GM12865 (cell line): ENCODE measurements around the gene GH1.
A peak's percentile ranks its signal among the peaks of the same experiment; 100 is the strongest.
"Not testable (repeated sequence)": the region's sequence is repeated elsewhere in the genome, so short reads cannot be mapped to it uniquely, and the experiment has no call there.

Experiments used
- DNase-seq: peaks from one replicate; pipeline ENCODE4 v3.0.0; 2010; ENCODE audit warnings: low read depth
- H3K4me3 ChIP-seq: 2 replicates; pipeline ENCODE4 v1.5.1; 2011; ENCODE audit warnings: mild to moderate bottlenecking, low read depth, low read length, control low read depth
- TF ChIP-seq, protein P1 (sequence below): IDR thresholded peaks from 2 replicates; pipeline ENCODE4 v1.5.1; 2011; ENCODE audit warnings: low read length, control low read depth, low read depth, inconsistent platforms; ENCODE audit not compliant: insufficient read depth; ENCODE audit errors: missing control alignments

The GH1 gene

DNA sequence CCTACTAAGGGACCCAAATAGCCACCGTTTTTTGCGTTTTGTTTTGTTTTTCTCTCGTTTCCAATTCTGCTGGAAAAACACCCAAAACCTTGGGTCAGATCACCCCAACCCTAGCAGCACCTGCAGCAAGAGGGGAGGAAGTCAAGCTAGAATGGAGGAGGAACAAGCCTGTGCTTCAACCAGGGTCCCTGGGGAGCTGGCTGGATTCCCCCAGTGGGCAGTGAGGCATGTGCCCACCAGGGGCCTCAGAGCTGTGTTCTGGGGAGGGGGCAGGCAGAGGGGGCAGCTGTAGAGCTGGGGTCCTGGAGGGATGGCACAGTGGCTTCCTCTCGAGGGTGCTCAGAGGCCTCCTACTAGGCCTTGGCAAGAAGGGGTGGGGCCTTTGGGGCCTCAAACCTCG is 7.0 kb upstream of the GH1 start:
- TF ChIP-seq, protein P1, sequence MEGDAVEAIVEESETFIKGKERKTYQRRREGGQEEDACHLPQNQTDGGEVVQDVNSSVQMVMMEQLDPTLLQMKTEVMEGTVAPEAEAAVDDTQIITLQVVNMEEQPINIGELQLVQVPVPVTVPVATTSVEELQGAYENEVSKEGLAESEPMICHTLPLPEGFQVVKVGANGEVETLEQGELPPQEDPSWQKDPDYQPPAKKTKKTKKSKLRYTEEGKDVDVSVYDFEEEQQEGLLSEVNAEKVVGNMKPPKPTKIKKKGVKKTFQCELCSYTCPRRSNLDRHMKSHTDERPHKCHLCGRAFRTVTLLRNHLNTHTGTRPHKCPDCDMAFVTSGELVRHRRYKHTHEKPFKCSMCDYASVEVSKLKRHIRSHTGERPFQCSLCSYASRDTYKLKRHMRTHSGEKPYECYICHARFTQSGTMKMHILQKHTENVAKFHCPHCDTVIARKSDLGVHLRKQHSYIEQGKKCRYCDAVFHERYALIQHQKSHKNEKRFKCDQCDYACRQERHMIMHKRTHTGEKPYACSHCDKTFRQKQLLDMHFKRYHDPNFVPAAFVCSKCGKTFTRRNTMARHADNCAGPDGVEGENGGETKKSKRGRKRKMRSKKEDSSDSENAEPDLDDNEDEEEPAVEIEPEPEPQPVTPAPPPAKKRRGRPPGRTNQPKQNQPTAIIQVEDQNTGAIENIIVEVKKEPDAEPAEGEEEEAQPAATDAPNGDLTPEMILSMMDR = no peak
- no peak overlapping the region for H3K4me3 ChIP-seq
- no peak for DNase-seq

DNA sequence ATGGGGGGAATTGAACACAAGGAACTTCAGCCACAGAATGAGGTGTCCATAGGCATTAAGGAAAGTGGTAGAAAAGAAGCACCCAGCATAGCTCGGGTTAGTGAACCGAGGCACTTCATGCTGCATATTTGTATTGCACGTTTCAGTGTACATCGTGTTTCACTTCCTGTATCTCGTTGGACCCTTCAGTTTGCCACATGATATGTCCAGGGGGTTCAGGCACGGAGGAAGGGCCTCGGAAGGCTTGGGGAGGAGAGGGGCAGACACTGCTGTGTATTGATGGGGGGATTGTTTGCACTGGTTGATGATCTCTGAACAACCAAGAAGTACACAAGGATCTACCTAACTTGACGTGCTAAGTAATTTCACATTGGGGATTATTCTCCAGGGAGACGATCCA is 3.8 kb upstream of the GH1 start:
- not testable (repeated sequence) for H3K4me3 ChIP-seq
- DNase-seq = peak; percentile 47

DNA sequence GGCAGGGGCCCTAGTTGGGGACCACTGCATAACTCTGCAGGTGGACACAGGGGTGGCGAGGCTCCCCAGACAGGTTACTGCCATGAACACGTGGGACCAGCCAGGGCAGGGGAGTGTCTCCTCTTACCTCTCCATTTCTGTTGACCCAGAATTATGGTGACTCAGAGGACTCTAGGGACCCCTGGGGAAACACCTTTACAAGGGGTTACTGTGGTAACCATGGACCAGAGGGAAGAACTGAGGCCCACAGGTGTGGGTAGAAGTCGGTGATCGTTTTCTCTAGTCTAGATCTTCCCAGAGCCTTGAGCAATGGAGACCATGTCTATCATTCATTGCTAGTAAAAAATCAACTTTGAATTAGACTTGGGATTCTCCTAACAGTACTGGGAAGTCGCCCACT is 2.1 kb upstream of the GH1 start:
- DNase-seq = peak; percentile 35
- H3K4me3 ChIP-seq = not testable (repeated sequence)

DNA sequence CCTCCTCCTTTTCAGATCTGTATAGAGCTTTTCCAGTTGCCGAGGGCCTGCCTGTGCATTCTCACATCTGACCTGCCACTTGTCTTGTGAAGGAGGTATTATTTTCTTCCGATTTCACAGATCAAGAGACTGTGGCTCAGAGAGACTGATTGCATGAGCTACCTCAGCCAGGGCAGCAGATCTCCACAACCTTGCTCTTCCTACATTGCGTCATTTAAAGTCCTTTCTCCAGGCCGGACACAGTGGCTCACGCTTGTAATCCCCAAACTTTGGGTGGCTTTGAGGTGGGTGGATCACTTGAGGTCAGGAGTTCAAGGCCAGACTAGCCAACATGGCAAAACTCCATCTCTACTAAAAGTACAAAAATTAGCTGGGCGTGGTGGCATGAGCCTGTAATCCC is 1.4 kb upstream of the GH1 start:
- H3K4me3 ChIP-seq, DNase-seq: not testable (repeated sequence)

DNA sequence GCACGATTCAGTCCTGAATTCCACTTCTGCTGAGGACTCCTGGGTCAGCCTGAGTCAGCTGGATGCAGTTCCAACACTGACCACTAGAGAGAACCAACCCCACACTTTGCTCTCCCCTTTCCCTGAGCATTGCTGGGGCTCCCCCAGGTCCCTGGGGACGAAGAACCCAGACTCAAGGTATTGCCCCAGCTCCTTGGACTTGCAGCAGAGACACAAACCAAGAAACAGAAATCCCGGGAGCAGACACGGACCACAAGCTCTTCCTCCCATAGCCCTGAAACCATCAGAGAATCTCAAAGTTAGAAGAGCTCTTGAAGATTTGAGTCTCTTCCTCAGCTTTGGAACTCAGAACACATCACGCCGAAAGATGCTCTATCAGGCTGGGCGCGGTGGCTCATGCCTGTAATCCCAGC is 678 bp upstream of the GH1 start:
- peak; percentile 89 for DNase-seq
- no peak overlapping the region for H3K4me3 ChIP-seq
- TF ChIP-seq, protein P1 = peak; percentile 97

DNA sequence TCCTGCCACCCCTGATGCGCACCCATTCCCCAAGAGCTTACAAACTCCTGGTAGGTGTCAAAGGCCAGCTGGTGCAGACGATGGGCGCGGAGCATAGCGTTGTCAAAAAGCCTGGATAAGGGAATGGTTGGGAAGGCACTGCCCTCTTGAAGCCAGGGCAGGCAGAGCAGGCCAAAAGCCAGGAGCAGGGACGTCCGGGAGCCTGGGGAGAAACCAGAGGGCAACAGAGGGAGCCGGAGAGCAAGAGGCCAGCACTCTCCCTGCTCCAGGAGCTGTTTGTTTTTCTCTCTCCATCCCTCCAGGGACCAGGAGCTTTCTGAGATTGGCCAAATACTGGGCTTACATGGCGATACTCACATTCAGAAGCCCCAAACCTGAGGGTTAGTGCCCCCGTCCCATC is 334 bp downstream of the GH1 start:
- TF ChIP-seq, protein P1 = no peak
- no peak overlapping the region for H3K4me3 ChIP-seq
- no peak for DNase-seq

DNA sequence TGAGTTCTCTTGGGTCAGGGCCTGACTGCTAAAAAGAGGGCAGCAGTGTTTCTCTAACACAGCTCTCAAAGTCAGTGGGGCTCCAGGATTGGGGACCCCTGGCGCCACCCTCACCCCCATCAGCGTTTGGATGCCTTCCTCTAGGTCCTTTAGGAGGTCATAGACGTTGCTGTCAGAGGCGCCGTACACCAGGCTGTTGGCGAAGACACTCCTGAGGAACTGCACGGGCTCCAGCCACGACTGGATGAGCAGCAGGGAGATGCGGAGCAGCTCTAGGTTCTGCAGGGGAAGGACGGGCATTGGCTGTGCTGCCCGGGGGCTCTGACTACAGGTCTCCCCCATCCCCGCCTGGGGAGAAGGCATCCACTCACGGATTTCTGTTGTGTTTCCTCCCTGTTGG is 993 bp downstream of the GH1 start:
- no peak for DNase-seq
- TF ChIP-seq, protein P1 = no peak
- H3K4me3 ChIP-seq = no peak overlapping the region

DNA sequence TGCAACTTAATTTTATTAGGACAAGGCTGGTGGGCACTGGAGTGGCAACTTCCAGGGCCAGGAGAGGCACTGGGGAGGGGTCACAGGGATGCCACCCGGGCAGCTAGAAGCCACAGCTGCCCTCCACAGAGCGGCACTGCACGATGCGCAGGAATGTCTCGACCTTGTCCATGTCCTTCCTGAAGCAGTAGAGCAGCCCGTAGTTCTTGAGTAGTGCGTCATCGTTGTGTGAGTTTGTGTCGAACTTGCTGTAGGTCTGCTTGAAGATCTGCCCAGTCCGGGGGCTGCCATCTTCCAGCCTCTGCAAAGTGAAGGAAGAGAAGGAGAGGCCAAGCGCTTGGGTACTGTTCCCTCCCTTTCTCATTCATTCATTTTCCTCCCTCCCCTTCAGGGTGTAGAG is 1.4 kb downstream of the GH1 start:
- DNase-seq, H3K4me3 ChIP-seq: not testable (repeated sequence)

DNA sequence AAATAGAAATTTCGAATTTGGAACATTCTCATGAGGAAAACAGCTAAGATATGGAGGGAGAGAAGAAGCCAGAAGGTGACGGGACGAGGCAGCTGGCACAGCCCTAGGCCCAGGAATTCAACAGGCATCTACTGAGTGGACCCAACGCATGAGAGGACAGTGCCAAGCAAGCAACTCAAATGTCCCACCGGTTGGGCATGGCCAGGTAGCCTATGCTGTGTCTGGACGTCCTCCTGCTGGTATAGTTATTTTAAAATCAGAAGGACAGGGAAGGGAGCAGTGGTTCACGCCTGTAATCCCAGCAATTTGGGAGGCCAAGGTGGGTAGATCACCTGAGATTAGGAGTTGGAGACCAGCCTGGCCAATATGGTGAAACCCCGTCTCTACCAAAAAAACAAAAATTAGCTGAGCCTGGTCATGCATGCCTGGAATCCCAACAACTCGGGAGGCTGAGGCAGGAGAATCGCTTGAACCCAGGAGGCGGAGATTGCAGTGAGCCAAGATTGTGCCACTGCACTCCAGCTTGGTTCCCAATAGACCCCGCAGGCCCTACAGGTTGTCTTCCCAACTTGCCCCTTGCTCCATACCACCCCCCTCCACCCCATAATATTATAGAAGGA is 2.0 kb downstream of the GH1 start:
- no peak overlapping the region for H3K4me3 ChIP-seq
- DNase-seq = no peak
- TF ChIP-seq, protein P1 = no peak

DNA sequence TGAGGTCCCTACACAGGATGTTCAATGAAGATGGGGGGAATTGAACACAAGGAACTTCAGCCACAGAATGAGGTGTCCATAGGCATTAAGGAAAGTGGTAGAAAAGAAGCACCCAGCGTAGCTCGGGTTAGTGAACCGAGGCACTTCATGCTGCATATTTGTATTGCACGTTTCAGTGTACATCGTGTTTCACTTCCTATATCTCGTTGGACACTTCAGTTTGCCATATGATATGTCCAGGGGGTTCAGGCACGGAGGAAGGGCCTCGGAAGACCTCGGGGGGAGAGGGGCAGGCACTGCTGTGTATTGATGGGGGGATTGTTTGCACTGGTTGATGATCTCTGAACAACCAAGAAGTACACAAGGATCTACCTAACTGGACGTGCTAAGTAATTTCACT is 2.9 kb downstream of the GH1 start:
- not testable (repeated sequence) for H3K4me3 ChIP-seq, DNase-seq
